Activated T-cell treated with anti-CD3 and anti-CD28 coated beads, Interleukin-2, amount 50 U/mL, for 4 hours (primary cell): ENCODE measurements around the gene PWWP2A. TPM values are rescaled to one million over a fixed set of nuclear protein-coding genes. Genes with fewer than 3 reads are reported as not detected.
"Not testable (repeated sequence)": the region's sequence is repeated elsewhere in the genome, so short reads cannot be mapped to it uniquely, and the experiment has no call there.

ENCODE experiments used
- ATAC-seq, 2 donors: fragments of 200-7000 bp; cut with Tn5 transposase; one replicate each; pipeline ENCODE4 v1.10.0; 2021
- DNase-seq: peaks from one replicate; pipeline ENCODE4 v3.0.0-alpha.2; 2020
- H3K27me3 Mint-ChIP-seq: one replicate; pipeline ENCODE4 v1.8.0; 2021; ENCODE audit warnings: low read depth, mixed read lengths
- H3K36me3 Mint-ChIP-seq: one replicate; pipeline ENCODE4 v1.8.0; 2022; ENCODE audit warnings: mixed read lengths; ENCODE audit not compliant: insufficient read depth
- H3K4me1 Mint-ChIP-seq: one replicate; pipeline ENCODE4 v1.8.0; 2021; ENCODE audit warnings: low read depth, mixed read lengths
- H3K4me3 Mint-ChIP-seq: one replicate; pipeline ENCODE4 v1.8.0; 2021; ENCODE audit warnings: mild to moderate bottlenecking, moderate library complexity, mixed read lengths
- H3K9me3 Mint-ChIP-seq: one replicate; pipeline ENCODE4 v1.8.0; 2021; ENCODE audit warnings: mixed read lengths
- total RNA-seq, 3 donors: library from RNA; stranded (reverse); gene quantifications; one replicate each; pipeline ENCODE4 v1.2.1, GENCODE V29; 2021

PWWP2A gene, protein sequence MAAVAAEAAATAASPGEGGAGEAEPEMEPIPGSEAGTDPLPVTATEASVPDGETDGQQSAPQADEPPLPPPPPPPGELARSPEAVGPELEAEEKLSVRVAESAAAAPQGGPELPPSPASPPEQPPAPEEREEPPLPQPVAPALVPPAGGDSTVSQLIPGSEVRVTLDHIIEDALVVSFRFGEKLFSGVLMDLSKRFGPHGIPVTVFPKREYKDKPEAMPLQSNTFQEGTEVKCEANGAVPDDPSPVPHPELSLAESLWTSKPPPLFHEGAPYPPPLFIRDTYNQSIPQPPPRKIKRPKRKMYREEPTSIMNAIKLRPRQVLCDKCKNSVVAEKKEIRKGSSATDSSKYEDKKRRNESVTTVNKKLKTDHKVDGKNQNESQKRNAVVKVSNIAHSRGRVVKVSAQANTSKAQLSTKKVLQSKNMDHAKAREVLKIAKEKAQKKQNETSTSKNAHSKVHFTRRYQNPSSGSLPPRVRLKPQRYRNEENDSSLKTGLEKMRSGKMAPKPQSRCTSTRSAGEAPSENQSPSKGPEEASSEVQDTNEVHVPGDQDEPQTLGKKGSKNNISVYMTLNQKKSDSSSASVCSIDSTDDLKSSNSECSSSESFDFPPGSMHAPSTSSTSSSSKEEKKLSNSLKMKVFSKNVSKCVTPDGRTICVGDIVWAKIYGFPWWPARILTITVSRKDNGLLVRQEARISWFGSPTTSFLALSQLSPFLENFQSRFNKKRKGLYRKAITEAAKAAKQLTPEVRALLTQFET
- total RNA-seq: 10 to 100 TPM; 22.7 to 25.0 (median 24.9) TPM

DNA sequence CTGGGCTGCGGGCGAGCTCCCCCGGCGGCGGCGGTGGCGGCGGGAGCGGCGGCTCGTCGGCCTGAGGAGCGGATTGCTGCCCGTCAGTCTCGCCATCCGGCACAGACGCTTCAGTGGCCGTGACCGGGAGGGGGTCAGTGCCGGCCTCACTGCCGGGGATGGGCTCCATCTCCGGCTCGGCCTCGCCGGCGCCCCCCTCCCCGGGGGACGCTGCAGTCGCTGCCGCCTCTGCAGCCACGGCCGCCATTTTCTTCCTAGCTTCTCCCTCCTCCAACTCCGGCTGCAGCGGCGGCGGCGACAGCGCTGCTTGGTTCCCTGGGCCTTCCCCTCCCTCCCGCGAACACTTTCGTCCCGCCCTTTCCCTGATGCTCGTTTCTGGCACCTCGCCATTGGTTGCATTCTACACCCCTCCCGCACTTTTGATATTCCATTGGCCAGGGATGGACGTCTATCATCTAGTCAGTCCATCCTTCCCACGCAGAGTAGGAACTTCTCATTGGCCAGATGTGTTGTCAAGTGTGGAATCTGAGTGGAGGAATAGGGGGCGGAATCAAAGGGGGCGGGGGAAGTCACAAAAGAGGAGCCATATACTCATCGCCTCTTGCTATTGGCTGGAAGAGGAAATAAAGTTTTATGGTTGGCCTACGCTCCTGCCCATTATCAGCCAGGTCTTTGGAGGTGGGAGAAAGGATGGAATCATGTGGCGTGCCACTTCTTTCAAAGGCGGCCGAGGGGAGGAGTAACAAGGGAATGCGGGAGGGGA, at the start of gene PWWP2A:
PWWP2A (minus strand) TSS at position 309 of the 763 bp plus-strand sequence; CDS start at position 247, 62 bp downstream.
- Mint-ChIP-seq H3K9me3 (no peaks in the 10 kb centered on the region), H3K4me3 (peak within 1 kb of the TSS; percentile 95), H3K4me1 (peaks cover 10% of the 10 kb centered on the region), H3K36me3 (peaks cover 5% of the 10 kb centered on the region), H3K27me3 (no peaks in the 10 kb centered on the region)
- ATAC-seq (peak; percentile 90 to 92), DNase-seq (peak; percentile 94)

DNA sequence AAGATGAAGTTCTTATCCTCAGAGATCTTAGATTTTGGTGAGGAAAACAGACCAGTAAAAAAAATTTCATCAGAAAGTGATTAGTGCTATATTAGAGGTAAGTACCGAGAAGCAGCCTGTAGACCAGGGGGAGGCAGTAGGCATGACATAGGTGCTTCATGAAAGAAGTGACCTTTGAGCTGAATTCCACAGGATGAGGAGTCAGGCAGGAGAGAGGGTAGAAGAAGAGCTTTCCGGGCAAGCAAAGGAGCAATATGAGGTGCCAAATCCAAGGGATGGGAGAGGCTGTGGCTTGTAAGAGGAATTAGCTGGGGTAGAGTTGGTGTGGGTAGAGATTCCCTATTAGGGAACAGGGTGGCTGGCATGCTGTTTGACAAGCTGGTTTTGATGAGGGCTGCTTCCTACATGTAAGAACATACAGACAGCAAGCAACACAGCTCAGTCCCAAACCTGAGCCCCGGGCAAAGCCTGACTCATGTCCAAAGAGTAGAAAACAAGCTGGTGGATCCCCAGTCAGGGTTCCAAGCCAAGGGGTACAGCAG, 48.4 kb upstream of the PWWP2A start:
- peaks cover 9% of the 10 kb centered on the region for H3K4me1 Mint-ChIP-seq
- peaks cover 26% of the 10 kb centered on the region for H3K27me3 Mint-ChIP-seq
- DNase-seq (no peak), ATAC-seq (no peak)
- H3K36me3 Mint-ChIP-seq: peaks cover 2% of the 10 kb centered on the region
- H3K4me3 Mint-ChIP-seq: no peak overlapping the region
- H3K9me3 Mint-ChIP-seq: no peaks in the 10 kb centered on the region

DNA sequence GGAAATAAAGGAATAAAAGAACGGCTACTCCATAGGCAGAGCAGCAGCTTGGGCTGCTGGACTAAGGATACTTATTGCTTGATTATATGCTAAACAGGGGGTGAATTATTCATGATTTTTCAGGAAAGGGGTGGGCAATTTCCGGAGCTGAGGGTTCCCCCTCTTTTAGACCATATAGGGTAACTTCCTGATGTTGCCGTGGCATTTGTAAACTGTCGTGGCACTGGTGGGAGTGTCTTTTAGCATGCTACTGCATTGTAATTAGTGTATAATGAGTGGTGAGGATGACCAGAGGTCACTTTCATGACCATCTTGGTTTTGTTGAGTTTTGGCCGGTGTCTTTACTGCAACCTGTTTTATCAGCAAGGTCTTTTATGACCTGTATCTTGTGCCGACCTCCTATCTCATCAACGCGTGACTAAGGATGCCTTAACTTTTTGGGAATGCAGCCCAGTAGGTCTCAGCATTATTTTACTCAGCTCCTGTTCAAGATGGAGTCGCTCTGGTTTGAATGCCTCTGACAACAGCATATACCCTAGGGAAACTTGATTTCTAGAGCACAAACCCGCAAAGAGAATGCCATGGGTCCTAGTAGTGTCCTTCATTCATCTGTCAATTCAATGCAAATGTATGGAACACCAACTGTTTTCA, 47.8 kb upstream of the PWWP2A start:
- no peak for ATAC-seq
- peaks cover 26% of the 10 kb centered on the region for H3K27me3 Mint-ChIP-seq
- no peak for DNase-seq
- peaks cover 9% of the 10 kb centered on the region for H3K4me1 Mint-ChIP-seq
- peaks cover 2% of the 10 kb centered on the region for H3K36me3 Mint-ChIP-seq
- H3K9me3 Mint-ChIP-seq: no peaks in the 10 kb centered on the region
- H3K4me3 Mint-ChIP-seq: no peak overlapping the region

DNA sequence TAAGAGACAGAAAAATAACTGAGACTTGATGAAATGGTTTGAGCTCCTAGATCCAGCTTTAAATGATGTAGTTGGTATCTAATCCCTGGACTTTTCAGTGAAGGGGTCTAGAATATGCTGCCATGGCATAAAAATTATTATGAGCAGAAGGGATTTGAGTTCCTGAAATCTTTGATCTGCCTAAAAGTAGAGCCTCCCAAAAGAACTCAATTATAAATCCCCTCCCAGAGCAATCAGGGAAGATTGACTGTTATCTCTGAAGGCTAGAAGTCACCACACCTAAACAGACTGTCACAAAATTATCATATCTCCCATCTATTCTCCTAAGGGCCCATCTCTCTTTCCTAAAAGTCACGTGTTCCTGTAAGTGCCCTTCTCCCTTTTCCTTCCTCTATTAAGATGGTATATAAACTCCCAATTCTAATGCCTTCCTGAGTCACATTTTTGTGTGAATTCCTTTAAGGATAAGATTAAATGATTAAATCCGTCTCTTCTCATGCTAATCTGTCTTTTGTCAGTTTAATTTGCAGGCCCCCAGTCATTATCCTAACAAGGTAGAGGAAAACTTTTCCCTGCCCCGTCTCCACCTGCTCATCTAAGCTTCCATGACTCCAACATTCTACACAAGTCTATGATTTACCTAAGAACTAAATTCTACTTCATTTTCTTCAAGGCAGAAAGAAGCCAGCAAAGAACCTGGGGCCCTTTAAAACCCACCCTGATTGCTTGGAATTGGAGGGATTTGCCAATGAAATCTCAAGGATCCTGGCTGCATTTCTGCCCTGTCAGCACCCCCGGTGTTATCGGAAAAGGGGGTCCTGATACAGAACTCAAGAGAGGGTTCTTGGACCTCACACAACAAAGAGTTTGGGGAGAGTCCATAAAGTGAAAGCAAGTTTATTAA, 47.1 kb upstream of the PWWP2A start:
- ATAC-seq: no peak
- H3K36me3 Mint-ChIP-seq: peaks cover 2% of the 10 kb centered on the region
- peaks cover 9% of the 10 kb centered on the region for H3K4me1 Mint-ChIP-seq
- no peaks in the 10 kb centered on the region for H3K9me3 Mint-ChIP-seq
- no peak overlapping the region for H3K4me3 Mint-ChIP-seq
- DNase-seq: no peak
- H3K27me3 Mint-ChIP-seq: peaks cover 26% of the 10 kb centered on the region

DNA sequence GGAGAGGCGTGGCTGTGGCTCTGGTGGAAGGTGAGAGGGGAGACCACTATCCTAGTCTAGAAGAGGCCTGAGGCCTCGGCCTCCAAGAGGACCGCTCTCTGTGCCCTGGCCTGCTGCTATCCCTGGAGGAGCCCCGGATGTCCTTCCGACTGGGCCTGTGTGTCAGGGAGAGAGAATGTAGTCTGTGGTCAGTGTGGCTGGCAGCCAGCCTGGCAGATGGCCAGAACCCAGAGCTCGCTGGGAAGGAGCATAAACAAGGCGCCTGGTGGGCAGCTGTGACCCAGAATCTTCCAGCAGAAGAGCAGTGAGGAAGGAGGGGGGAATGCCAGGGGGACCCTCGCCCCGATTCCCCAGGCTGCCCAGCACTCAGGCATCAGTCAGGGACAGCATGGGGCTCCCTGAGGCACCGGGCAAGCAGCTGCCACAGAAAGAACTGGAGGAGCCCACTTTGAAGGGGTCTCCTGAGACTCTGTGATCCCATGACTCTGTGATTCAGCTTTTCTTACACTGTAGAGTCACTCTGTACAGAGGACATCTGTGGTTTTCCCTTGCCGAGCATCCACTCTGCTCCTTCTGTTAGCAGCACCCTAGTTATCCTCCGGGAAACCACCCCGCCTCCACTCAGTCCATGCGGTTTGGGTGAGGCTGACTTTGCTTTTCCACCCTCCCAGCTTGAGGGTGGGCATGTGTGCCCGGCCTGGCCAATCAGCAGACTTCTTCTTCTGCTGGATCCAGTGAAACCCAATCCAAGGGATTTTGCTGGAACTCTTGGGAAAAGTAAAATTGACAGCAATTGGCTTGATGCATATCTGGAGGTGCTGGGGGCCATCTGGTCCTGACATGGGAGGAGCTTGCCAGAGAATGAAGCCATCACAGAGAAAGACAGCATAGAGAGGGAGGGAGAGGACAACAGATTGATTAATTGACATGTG, 46.2 kb upstream of the PWWP2A start:
- peaks cover 9% of the 10 kb centered on the region for H3K4me1 Mint-ChIP-seq
- no peaks in the 10 kb centered on the region for H3K9me3 Mint-ChIP-seq
- ATAC-seq: peak in 1 of 2 donors; percentile 32
- DNase-seq: no peak
- no peak overlapping the region for H3K4me3 Mint-ChIP-seq
- H3K36me3 Mint-ChIP-seq: peaks cover 2% of the 10 kb centered on the region
- peaks cover 26% of the 10 kb centered on the region for H3K27me3 Mint-ChIP-seq

DNA sequence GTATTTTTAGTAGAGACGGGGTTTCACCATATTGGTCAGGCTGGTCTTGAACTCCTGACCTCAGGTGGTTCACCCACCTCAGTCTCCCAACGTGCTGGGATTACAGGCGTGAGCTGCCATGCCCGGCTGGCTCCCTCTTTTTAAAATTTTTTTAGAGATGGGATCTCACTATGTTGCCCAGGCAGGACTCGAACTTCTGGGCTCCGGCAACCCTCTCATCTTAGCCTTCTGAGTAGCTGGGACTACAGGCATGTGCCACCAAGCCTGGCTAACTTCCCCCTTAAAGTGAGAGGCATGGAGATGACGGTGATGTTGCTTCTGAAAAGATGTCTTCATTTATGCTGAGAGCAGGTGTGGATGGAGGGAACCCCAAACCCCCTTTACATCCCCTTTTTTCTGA, 43.7 kb upstream of the PWWP2A start:
- Mint-ChIP-seq H3K4me1 (peaks cover 9% of the 10 kb centered on the region), H3K9me3 (no peaks in the 10 kb centered on the region), H3K36me3 (peaks cover 2% of the 10 kb centered on the region), H3K4me3 (no peak overlapping the region), H3K27me3 (peaks cover 26% of the 10 kb centered on the region)
- ATAC-seq (no peak), DNase-seq (no peak)

DNA sequence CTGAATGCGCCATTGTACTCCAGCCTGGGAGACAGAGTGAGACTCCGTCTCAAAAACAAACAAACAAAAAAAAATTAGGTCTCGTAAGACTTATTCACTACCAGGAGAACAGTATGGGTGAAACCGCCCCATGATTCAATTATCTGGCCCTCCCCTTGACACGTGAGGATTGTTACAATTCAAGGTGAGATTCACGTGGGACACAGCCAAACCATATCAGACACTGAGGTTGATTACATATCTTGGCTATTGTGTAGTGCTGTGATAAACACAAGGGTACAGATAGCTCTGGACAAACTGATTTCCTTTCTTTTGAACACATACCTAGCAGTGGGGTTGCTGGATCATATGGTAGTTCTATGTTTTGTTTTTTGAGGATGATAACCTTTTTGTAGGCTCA, 42.4 kb upstream of the PWWP2A start:
- DNase-seq: no peak
- H3K4me1 Mint-ChIP-seq: peaks cover 9% of the 10 kb centered on the region
- peaks cover 2% of the 10 kb centered on the region for H3K36me3 Mint-ChIP-seq
- peaks cover 14% of the 10 kb centered on the region for H3K27me3 Mint-ChIP-seq
- ATAC-seq: no peak
- H3K9me3 Mint-ChIP-seq: no peaks in the 10 kb centered on the region
- H3K4me3 Mint-ChIP-seq: no peak overlapping the region

DNA sequence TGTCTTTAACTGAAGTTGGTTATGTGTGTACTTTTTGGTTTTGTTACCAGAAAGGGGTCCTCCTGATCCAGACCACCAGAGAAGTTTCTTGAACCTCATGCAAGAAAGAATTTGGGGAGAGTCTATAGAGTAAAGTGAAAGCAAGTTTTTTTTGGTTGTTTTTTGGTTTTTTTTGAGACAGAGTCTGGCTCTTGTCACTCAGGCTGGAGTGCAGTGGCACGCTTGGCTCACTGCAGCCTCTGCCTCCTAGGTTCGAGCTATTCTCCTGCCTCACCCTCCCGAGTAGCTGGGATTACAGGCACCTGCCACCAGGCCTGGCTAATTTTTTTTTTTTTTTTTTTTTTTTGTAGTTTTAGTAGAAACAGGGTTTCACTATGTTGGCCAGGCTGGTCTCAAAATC, 41.6 kb upstream of the PWWP2A start:
- not testable (repeated sequence) for H3K4me1 Mint-ChIP-seq, ATAC-seq, H3K36me3 Mint-ChIP-seq, H3K9me3 Mint-ChIP-seq, H3K4me3 Mint-ChIP-seq, DNase-seq, H3K27me3 Mint-ChIP-seq

DNA sequence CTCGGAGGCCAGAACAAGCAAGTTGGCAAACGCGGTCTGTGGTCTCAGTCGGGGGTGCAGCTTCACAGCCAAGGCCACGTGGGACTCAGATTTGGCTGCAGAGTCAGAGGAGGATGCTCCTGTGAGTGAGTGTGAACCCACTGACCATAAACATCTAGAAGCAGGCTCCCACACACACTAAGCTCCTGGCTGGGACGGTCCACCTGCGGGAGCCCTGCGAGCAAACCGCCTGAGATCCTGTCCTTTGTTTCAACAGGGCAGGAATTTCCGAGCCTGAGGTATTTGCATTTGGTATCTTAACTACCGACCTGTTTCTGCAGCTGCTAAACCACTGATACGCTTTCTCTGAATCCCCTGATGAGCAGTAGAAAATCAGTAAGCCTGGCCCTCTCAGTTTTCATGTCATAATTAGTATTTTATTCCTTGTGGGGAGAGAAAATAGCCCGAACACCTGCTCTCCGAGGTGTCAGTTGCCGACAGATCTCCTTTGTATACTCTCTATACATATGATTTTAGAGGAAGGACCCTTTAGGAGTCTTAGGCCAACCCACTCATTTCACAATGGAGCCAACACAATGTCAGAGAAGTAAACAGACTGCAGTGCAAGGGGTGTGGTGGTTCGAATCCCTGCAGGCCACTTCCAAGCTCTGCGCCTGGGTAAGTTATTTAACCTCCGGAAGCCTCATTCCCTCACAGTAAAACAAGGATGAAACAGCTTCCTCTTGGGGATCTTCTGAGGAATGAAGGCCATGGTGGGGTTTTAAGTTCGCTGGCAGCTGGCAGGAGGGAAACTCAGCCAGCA, 40.9 kb upstream of the PWWP2A start:
- H3K4me3 Mint-ChIP-seq: no peak overlapping the region
- H3K27me3 Mint-ChIP-seq: peaks cover 6% of the 10 kb centered on the region
- H3K9me3 Mint-ChIP-seq: no peaks in the 10 kb centered on the region
- ATAC-seq (no peak), DNase-seq (no peak)
- H3K4me1 Mint-ChIP-seq: peaks cover 6% of the 10 kb centered on the region
- peaks cover 2% of the 10 kb centered on the region for H3K36me3 Mint-ChIP-seq

DNA sequence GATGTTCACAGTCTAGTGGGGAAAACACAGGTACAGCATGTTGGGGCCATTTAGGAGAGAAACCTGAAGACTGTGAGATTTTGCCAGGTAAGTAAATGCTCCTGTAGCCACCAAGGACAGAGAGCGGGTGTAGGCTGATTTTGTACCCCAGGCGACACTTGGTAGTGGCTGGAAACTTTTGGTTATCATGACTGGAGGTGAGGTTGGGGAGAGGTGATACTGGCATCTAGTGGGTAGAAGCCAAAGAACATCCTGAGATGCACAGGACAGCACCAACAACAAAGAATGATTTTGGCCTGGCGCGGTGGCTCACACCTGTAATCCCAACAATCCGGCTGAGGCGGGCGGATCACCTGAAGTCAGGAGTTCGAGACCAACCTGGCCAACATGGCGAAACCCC, 38.8 kb upstream of the PWWP2A start:
- Mint-ChIP-seq H3K36me3 (no peaks in the 10 kb centered on the region), H3K4me1 (no peaks in the 10 kb centered on the region)

DNA sequence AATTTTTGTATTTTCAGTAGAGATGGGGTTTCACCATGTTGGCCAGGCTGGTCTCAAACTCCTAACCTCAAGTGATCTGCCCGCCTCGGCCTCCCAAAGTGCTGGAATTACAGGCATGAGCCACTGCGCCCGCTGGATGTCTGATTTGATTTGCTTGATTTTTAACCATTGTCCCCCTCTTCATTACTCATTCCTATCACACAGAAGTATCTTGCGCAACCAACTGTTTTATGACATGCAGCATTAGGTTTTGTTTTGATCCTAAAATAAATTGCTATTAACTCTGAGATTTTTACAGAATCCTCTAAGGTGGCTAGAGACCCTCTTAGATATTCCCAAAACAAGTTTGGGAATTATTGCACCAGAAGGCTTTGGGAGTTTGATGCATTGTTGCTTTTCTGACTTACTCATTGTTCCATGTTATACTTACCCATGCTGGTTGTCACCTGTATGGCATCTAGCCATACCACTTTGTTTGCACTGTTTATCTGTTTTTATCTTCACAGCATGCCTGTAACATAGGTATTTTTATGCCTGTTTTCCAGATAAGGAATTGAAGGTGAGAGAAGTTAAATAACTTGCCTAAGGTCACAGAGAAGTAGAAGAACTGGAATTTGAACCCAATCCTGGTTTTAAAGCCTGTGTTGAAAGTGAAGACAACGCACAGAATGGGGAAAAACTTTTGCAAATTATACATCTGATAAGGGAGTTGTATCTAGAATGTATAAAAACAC, 35.9 kb upstream of the PWWP2A start:
- Mint-ChIP-seq H3K36me3 (no peaks in the 10 kb centered on the region), H3K4me1 (peaks cover 6% of the 10 kb centered on the region), H3K9me3 (no peaks in the 10 kb centered on the region), H3K4me3 (no peak overlapping the region), H3K27me3 (no peaks in the 10 kb centered on the region)
- DNase-seq (no peak), ATAC-seq (no peak)

More for the DNA sequence above, 38.8 kb upstream of the PWWP2A start:
- Mint-ChIP-seq H3K27me3 (no peaks in the 10 kb centered on the region), H3K9me3 (no peaks in the 10 kb centered on the region), H3K4me3 (no peak overlapping the region)
- no peak for ATAC-seq
- DNase-seq: no peak
